NCI-H345 treated with DMSO at 0.1 percent for 48 hours (cell line): ENCODE measurements around the gene COL6A2.
"Not testable (repeated sequence)": the region's sequence is repeated elsewhere in the genome, so short reads cannot be mapped to it uniquely, and the experiment has no call there.

Experiments used
- DNase-seq: peaks from one replicate; lab custom pipeline; 2025; ENCODE audit not compliant: unreplicated experiment; lab: John Stamatoyannopoulos, UW

The COL6A2 gene

GRCh38 chr21:46097336-46098293 is at the start of gene COL6A2:
Gene COL6A2 (plus strand): TSS chr21:46098112.
- no peak for DNase-seq

- DNase-seq: peak; percentile 87
Observed at GRCh38 chr21:46048926-46049889, 48.7 kb upstream of the COL6A2 start.

GRCh38 chr21:46049890-46050667 is 47.8 kb upstream of the COL6A2 start:
- no peak for DNase-seq

GRCh38 chr21:46050668-46051378 is 47.1 kb upstream of the COL6A2 start:
- no peak for DNase-seq

- DNase-seq: no peak
Observed at GRCh38 chr21:46051379-46051770, 46.5 kb upstream of the COL6A2 start.

GRCh38 chr21:46051821-46052675 is 45.9 kb upstream of the COL6A2 start:
- DNase-seq: no peak

- DNase-seq: no peak
Observed at GRCh38 chr21:46052703-46053651, 44.9 kb upstream of the COL6A2 start.

- no peak for DNase-seq
Observed at GRCh38 chr21:46054031-46054430, 43.9 kb upstream of the COL6A2 start.

- DNase-seq: no peak
Observed at GRCh38 chr21:46054451-46054881, 43.4 kb upstream of the COL6A2 start.

GRCh38 chr21:46055863-46056281 is 42.0 kb upstream of the COL6A2 start:
- no peak for DNase-seq

- DNase-seq: no peak
Observed at GRCh38 chr21:46056450-46056903, 41.4 kb upstream of the COL6A2 start.

- no peak for DNase-seq
Observed at GRCh38 chr21:46057111-46057709, 40.7 kb upstream of the COL6A2 start.

GRCh38 chr21:46057710-46058241 is 40.1 kb upstream of the COL6A2 start:
- DNase-seq: no peak

GRCh38 chr21:46058431-46059145 is 39.3 kb upstream of the COL6A2 start:
- no peak for DNase-seq

GRCh38 chr21:46059195-46059594 is 38.7 kb upstream of the COL6A2 start:
- no peak for DNase-seq

GRCh38 chr21:46059711-46060455 is 38.0 kb upstream of the COL6A2 start:
- DNase-seq: not testable (repeated sequence)
